Suppressor macrophage treated with lipopolysaccharide for 1 hour (primary cell): ENCODE measurements around the gene SGK1.
A peak's percentile ranks its signal among the peaks of the same experiment; 100 is the strongest.
"Not testable (repeated sequence)": the region's sequence is repeated elsewhere in the genome, so short reads cannot be mapped to it uniquely, and the experiment has no call there.

ENCODE experiments used
- DNase-seq, 3 donors: peaks; one replicate each; pipeline ENCODE4 v3.0.0-alpha.2; 2020 to 2022

Gene SGK1

GRCh38 chr6:134185277-134185676, 132.6 kb downstream of the SGK1 start:
- DNase-seq = no peak

- no peak for DNase-seq
Measured at GRCh38 chr6:134183844-134184243, 134.1 kb downstream of the SGK1 start.

DNA sequence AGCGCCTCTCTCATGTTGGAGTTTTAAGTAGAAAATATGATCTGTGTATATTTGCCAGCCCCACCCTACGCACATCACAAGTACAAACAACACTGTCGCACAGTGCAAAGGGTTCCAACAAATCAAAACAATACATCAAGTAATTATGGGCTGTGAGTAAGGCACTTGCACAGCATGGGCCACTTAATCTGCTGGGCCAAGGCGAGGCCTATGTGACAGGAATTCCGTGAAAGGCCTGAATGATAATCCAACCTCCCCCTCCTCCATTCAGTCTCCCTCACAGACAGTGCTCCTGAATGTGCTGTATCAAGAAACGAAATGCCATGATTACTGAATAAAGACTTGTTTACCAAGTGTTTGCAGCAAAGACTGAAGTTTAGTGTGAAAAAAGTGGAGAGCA, 135.4 kb downstream of the SGK1 start:
- no peak for DNase-seq

DNA sequence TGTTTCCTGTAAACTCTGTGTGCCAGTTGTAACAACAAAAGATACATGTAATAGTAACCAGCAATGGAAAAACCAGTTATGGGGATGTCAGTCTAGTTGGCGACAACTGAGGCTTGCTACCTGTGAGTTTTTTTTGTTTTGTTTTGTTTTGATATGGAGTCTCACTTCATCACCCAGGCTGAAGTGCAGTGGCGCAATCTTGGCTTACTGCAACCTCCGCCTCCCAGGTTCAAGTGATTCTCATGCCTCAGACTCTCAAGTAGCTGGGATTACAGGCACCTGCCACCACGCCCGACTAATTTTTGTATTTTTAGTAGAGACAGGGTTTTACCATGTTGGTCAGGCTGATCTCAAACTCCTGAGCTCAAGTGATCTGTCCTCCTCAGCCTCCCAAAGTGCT, 136.2 kb downstream of the SGK1 start:
- not testable (repeated sequence) for DNase-seq

- DNase-seq = not testable (repeated sequence)
Measured at GRCh38 chr6:134181251-134181650, 136.7 kb downstream of the SGK1 start.

- DNase-seq = not testable (repeated sequence)
Measured at GRCh38 chr6:134180540-134180939, 137.4 kb downstream of the SGK1 start.

GRCh38 chr6:134178161-134179044, 139.5 kb downstream of the SGK1 start:
- peak; percentile 90 to 93 (median 91) for DNase-seq

DNA sequence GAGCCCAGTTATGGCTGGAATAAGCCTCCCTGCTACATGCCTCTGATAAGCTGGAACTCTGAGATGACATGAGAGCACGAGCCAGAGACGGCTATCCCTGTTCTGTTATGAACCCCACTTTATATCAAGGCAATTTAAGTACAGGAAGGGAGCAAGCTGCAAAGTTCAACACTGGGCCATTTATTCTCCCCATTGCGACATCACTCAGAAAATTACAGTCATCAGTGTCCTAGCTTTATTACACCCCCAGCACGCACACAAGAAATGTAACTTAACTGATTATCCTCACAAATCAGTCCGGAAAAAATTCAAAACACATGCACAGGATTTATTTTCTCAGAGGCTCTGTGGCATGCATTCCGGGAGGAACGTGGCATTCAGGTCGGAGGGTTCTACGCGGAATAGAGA, 140.2 kb downstream of the SGK1 start:
- peak; percentile 60 to 84 (median 81) for DNase-seq

- DNase-seq = peak; percentile 31 to 49 (median 46)
Measured at GRCh38 chr6:134177236-134177635, 140.7 kb downstream of the SGK1 start.

GRCh38 chr6:134176264-134176975, 141.5 kb downstream of the SGK1 start:
- DNase-seq = peak; percentile 59 to 76 (median 66)

DNA sequence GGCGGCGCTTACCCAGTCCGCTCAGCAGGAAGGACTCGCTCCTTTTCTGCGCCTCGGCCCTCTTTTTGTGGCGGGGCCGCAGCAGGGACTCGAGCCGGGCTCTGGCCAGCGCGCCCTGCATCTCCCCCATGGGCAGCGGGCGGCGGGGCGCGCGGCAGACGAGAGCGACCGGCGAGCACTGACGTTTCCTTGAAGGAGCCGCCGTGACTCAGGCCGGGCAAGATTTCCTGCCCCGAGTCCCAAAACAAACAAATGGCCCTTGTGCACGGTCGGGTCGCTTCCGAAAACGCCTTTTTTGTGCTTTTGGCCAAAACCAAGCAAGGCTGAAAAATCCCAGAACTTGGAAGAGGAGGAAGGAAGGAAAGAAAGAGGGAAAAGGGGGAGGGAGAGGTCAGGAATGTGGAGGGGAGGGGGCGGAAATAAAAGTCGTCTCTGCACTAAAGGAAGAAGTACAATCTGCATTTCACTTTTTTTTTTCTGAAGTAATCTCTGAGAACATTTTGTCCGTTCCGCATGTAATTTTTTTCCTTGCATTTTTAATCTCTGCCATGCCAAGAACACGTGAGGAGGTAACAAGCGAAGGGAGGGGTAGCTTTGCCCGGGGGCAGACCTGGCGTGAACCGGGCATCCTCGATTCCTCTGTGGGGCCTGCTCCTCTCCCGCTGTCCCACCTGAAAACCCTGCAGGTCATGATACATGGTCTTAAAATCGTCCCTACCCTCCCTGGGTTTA, 142.2 kb downstream of the SGK1 start:
- DNase-seq = peak; percentile 76 to 84 (median 79)

GRCh38 chr6:134174672-134175531, 143.0 kb downstream of the SGK1 start:
- DNase-seq = peak; percentile 96 to 99 (median 98)

- DNase-seq = peak; percentile 89 to 91 (median 89)
Measured at GRCh38 chr6:134173936-134174671, 143.8 kb downstream of the SGK1 start.

DNA sequence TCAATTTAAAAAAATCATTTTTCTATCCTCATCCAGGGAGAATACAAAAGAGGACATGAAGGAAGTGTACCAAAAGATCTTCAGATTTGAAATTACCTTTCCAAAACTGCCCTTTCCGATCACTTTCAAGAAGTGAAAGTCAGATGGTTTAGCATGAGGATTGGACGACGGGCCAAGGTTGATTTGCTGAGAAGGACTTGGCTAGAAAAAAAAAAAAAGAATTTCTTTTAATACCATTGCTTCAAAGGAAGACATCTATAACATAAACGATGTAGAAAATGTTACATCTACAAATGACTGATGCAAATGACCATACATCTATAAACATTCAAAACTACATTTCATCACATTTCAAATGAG, 144.6 kb downstream of the SGK1 start:
- peak in 2 of 3 donors; percentile 29 to 49 for DNase-seq

DNA sequence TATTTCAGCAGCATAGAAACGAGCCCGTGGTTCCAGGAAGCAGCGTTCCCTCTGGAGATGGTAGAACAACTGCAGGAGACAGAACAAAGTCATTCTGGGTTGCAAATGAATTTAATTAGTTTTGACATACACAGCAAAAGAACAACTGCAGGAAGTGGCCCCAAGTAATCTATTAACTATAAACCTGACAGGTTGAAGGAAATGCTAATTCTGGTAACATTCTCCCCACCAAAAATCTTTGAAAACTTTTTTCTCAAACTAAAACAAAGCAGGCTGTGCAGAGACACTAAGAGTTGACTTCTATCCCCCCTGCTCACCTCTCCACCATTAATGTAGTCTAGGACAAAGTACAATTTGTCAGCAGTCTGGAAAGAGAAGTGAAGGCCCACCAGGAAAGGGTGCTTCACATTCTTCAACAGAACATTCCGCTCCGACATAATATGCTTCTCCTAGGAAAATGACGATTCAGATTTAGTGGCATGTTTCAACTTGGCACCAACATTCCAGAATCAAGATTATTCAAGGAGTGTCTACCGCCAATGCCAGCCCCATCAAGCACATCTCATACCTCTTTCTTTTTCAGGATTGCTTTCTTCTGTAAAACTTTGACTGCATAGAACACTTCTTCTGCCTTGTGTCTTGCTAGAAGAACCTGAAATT, 145.1 kb downstream of the SGK1 start:
- peak; percentile 11 to 46 (median 42) for DNase-seq

GRCh38 chr6:134172020-134172705, 145.7 kb downstream of the SGK1 start:
- DNase-seq = peak in 2 of 3 donors; percentile 28 to 38

DNA sequence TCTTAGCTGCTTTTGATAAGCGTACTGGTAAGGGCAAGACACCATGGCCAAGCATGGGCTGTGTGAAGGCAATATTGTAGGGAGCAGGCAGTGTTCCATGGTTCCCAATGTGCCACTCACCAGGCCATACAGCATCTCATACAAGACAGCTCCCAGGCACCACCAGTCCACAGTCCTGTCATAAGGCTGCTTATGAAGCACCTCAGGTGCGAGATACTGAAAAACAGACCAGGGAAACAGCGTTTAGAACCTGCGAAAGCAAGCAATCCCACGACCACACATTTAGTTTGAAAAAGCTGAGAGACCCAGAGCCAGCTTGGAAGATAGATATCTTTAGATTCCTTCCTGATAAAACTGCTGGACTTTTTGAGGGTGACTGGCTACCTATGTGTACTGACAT, 146.4 kb downstream of the SGK1 start:
- DNase-seq = peak; percentile 41 to 55 (median 41)

- peak; percentile 52 to 53 (median 52) for DNase-seq
Measured at GRCh38 chr6:134170844-134171243, 147.1 kb downstream of the SGK1 start.

DNA sequence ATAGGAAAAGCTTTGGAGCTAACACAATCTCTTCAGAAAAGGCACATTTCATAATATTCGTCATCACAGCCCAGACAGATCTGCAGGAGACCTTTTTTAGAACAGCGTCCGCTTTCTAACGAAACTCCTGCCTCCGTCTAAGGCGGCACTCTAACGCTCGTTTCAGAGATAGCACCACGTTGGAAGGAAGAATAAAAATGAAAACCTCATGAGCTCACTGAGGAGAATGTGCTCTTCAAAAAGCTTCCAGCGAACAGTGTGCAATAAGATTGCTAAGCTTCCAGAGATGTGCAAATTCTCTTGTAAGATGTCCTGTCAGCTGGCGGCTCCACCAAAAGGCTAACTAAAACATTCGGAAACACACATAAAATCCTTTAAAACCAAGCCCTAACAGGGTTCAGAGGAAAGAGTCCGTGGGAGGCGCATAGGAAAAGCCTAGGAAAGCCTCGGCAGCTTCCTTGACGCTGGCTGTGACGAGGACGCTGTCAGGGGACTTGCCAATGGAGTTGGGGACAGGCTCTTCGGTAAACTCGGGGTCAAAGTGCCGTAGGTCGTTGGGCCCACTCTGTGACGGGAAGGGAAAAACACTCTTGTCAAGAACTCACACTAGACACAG, 147.9 kb downstream of the SGK1 start:
- DNase-seq = peak; percentile 43 to 53 (median 53)
